ENCODE data around the gene SLC25A1.

The SLC25A1 gene

DNA sequence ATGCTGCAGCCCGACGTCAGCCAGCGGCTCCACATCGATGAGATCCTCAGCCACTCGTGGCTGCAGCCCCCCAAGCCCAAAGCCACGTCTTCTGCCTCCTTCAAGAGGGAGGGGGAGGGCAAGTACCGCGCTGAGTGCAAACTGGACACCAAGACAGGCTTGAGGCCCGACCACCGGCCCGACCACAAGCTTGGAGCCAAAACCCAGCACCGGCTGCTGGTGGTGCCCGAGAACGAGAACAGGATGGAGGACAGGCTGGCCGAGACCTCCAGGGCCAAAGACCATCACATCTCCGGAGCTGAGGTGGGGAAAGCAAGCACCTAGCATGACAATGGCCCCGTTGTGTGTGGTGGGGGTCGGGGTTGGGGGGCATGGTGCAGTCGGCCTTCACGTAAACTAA lies 46.4 kb downstream of the SLC25A1 start:
- Histone ChIP-seq H3K27me3 (ENCODE audit: insufficient read depth, low read depth) (no peaks in the 10 kb centered on the region), H3K4me1 (ENCODE audit: low read depth, poor library complexity, severe bottlenecking) (no peaks in the 10 kb centered on the region), H3K4me2 (no peak overlapping the region), H2AFZ (ENCODE audit: low read depth) (no peak overlapping the region), H3K27ac (no peak overlapping the region), H3K9ac (no peak overlapping the region), H3K4me3 (IDR thresholded peaks at IDR 0.05; ENCODE audit: insufficient read depth, low read depth, low read length) (no peak overlapping the region), H4K20me1 (ENCODE audit: insufficient read depth) (no peaks in the 10 kb centered on the region), H3K36me3 (ENCODE audit: insufficient read depth) (no peaks in the 10 kb centered on the region), H3K79me2 (ENCODE audit: insufficient read depth, low read depth) (no peaks in the 10 kb centered on the region)
- TF ChIP-seq, protein P1, sequence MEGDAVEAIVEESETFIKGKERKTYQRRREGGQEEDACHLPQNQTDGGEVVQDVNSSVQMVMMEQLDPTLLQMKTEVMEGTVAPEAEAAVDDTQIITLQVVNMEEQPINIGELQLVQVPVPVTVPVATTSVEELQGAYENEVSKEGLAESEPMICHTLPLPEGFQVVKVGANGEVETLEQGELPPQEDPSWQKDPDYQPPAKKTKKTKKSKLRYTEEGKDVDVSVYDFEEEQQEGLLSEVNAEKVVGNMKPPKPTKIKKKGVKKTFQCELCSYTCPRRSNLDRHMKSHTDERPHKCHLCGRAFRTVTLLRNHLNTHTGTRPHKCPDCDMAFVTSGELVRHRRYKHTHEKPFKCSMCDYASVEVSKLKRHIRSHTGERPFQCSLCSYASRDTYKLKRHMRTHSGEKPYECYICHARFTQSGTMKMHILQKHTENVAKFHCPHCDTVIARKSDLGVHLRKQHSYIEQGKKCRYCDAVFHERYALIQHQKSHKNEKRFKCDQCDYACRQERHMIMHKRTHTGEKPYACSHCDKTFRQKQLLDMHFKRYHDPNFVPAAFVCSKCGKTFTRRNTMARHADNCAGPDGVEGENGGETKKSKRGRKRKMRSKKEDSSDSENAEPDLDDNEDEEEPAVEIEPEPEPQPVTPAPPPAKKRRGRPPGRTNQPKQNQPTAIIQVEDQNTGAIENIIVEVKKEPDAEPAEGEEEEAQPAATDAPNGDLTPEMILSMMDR (conservative IDR thresholded peaks at IDR 0.05; ENCODE audit: low read depth, low read length): no peak

DNA sequence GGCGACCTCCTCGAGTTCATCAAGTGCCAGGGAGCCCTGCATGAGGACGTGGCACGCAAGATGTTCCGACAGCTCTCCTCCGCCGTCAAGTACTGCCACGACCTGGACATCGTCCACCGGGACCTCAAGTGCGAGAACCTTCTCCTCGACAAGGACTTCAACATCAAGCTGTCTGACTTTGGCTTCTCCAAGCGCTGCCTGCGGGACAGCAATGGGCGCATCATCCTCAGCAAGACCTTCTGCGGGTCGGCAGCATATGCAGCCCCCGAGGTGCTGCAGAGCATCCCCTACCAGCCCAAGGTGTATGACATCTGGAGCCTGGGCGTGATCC lies 46.9 kb downstream of the SLC25A1 start:
- TF ChIP-seq, protein P1 (conservative IDR thresholded peaks at IDR 0.05; ENCODE audit: low read depth, low read length): no peak
- Histone ChIP-seq H2AFZ (ENCODE audit: low read depth) (no peak overlapping the region), H3K4me2 (no peak overlapping the region), H3K4me3 (IDR thresholded peaks at IDR 0.05; ENCODE audit: insufficient read depth, low read depth, low read length) (no peak overlapping the region), H4K20me1 (ENCODE audit: insufficient read depth) (no peaks in the 10 kb centered on the region), H3K9ac (no peak overlapping the region), H3K36me3 (ENCODE audit: insufficient read depth) (no peaks in the 10 kb centered on the region), H3K79me2 (ENCODE audit: insufficient read depth, low read depth) (no peaks in the 10 kb centered on the region), H3K27me3 (ENCODE audit: insufficient read depth, low read depth) (no peaks in the 10 kb centered on the region), H3K27ac (no peak overlapping the region), H3K4me1 (ENCODE audit: low read depth, poor library complexity, severe bottlenecking) (no peaks in the 10 kb centered on the region)

DNA sequence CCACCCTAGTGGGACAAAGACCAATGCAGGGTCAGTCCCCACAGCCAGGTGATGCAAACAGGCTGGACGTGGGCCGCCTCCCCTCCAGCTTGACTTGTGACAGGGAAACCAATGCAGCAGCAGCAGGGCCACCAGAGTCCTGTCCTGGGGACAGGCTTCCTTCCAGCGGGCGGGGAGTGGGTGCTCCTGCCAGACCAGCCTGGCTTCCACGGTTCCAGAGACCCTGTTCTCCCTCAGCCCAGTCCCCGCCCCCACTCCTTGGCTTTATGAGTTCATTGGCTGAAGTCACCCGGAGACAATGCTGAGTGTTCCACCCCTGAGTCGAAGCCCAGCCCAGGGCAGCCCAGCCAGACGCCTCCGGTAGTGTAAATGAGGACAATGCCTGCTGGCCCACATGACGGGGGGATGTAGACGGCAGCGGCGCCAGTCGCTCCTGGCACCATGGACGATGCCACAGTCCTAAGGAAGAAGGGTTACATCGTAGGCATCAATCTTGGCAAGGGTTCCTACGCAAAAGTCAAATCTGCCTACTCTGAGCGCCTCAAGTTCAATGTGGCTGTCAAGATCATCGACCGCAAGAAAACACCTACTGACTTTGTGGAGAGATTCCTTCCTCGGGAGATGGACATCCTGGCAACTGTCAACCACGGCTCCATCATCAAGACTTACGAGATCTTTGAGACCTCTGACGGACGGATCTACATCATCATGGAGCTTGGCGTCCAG lies 47.4 kb downstream of the SLC25A1 start, which contains the start of gene TSSK2:
TSS of gene TSSK2 (plus strand) at position 350 of the 726 bp plus-strand sequence. CDS start at position 442, 92 bp downstream.
- H4K20me1 ChIP-seq (ENCODE audit: insufficient read depth): no peaks in the 10 kb centered on the region
- H3K36me3 ChIP-seq (ENCODE audit: insufficient read depth): no peaks in the 10 kb centered on the region
- no peak within 1 kb of the TSS for H3K27ac ChIP-seq
- H2AFZ ChIP-seq (ENCODE audit: low read depth): no peak within 1 kb of the TSS
- TF ChIP-seq, protein P1 (conservative IDR thresholded peaks at IDR 0.05; ENCODE audit: low read depth, low read length): no peak
- H3K4me1 ChIP-seq (ENCODE audit: low read depth, poor library complexity, severe bottlenecking): no peaks in the 10 kb centered on the region
- H3K79me2 ChIP-seq (ENCODE audit: insufficient read depth, low read depth): no peaks in the 10 kb centered on the region
- H3K27me3 ChIP-seq (ENCODE audit: insufficient read depth, low read depth): no peaks in the 10 kb centered on the region
- H3K9ac ChIP-seq: no peak within 1 kb of the TSS
- no peak within 1 kb of the TSS for H3K4me3 ChIP-seq (IDR thresholded peaks at IDR 0.05; ENCODE audit: insufficient read depth, low read depth, low read length)
- no peak within 1 kb of the TSS for H3K4me2 ChIP-seq

DNA sequence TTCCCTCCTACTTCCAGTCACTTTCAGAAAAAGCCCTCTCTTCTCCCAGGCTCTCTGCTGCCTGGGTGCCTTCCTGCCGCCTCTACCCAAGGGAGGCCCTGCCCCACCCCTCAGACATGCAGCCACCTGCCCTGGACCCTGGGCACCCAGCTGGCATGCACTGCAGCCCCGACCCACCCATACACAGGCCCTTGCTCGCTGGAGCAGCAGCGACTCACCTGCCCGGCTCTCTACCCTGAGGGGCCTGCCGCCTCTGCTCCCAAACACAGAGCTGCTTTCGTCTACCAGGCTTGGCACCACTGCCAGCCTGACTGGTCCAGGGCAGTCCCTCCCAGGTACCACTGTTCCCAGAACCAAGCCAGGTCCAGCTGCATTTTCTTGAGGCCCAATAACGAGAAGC lies 48.7 kb downstream of the SLC25A1 start:
- no peak overlapping the region for H3K4me2 ChIP-seq
- no peak overlapping the region for H2AFZ ChIP-seq (ENCODE audit: low read depth)
- H3K79me2 ChIP-seq (ENCODE audit: insufficient read depth, low read depth): no peaks in the 10 kb centered on the region
- no peaks in the 10 kb centered on the region for H4K20me1 ChIP-seq (ENCODE audit: insufficient read depth)
- no peak overlapping the region for H3K9ac ChIP-seq
- no peak overlapping the region for H3K27ac ChIP-seq
- H3K4me1 ChIP-seq (ENCODE audit: low read depth, poor library complexity, severe bottlenecking): no peaks in the 10 kb centered on the region
- H3K27me3 ChIP-seq (ENCODE audit: insufficient read depth, low read depth): no peaks in the 10 kb centered on the region
- TF ChIP-seq, protein P1 (conservative IDR thresholded peaks at IDR 0.05; ENCODE audit: low read depth, low read length): no peak
- no peak overlapping the region for H3K4me3 ChIP-seq (IDR thresholded peaks at IDR 0.05; ENCODE audit: insufficient read depth, low read depth, low read length)
- no peaks in the 10 kb centered on the region for H3K36me3 ChIP-seq (ENCODE audit: insufficient read depth)
